Measurements from ENCODE around the gene HECTD4.

HECTD4 gene

GRCh38 chr12:112219195-112219594 lies 163.0 kb downstream of the HECTD4 start:
- Histone ChIP-seq H3K27me3 (ENCODE audit: insufficient read depth, low read length, poor library complexity, severe bottlenecking) (no peaks in the 10 kb centered on the region), H3K9me2 (replicated peaks; ENCODE audit: low read depth, low read length) (no peaks in the 10 kb centered on the region), H3K4me2 (ENCODE audit: low read depth, low read length, poor library complexity, severe bottlenecking) (no peak overlapping the region), H3K4me1 (ENCODE audit: insufficient read depth, low read length, poor library complexity, severe bottlenecking) (no peaks in the 10 kb centered on the region), H3F3A (ENCODE audit: low read depth) (no peaks in the 10 kb centered on the region), H3K36me3 (ENCODE audit: insufficient read depth, low read length) (peaks cover 19% of the 10 kb centered on the region; the same call in 1 of the 2 replicates), H4K20me1 (ENCODE audit: insufficient read depth, low read length, poor library complexity, severe bottlenecking) (no peaks in the 10 kb centered on the region), H3K79me2 (ENCODE audit: insufficient read depth, low read length) (no peaks in the 10 kb centered on the region), H3K4me3 (ENCODE audit: low read length, poor library complexity, severe bottlenecking) (no peak overlapping the region), H2AFZ (ENCODE audit: low read length) (no peak overlapping the region), H3K9ac (ENCODE audit: low read depth, low read length, poor library complexity, severe bottlenecking) (no peak overlapping the region), H3K9me3 (ENCODE audit: insufficient read depth, low read depth, low read length) (no peaks in the 10 kb centered on the region)
- TF ChIP-seq CTCF (conservative IDR thresholded peaks at IDR 0.05; ENCODE audit: low read length) (no peak), EZH2phosphoT487 (IDR thresholded peaks at IDR 0.05; ENCODE audit: borderline replicate concordance) (no peak)

- Histone ChIP-seq H3K4me2 (ENCODE audit: low read depth, low read length, poor library complexity, severe bottlenecking) (no peak overlapping the region), H4K20me1 (ENCODE audit: insufficient read depth, low read length, poor library complexity, severe bottlenecking) (no peaks in the 10 kb centered on the region), H3K36me3 (ENCODE audit: insufficient read depth, low read length) (peaks cover 19% of the 10 kb centered on the region; the same call in 1 of the 2 replicates), H3K9me2 (replicated peaks; ENCODE audit: low read depth, low read length) (no peaks in the 10 kb centered on the region), H3K27me3 (ENCODE audit: insufficient read depth, low read length, poor library complexity, severe bottlenecking) (no peaks in the 10 kb centered on the region), H2AFZ (ENCODE audit: low read length) (no peak overlapping the region), H3K9me3 (ENCODE audit: insufficient read depth, low read depth, low read length) (no peaks in the 10 kb centered on the region), H3K4me3 (ENCODE audit: low read length, poor library complexity, severe bottlenecking) (no peak overlapping the region), H3K9ac (ENCODE audit: low read depth, low read length, poor library complexity, severe bottlenecking) (no peak overlapping the region), H3K4me1 (ENCODE audit: insufficient read depth, low read length, poor library complexity, severe bottlenecking) (no peaks in the 10 kb centered on the region), H3F3A (ENCODE audit: low read depth) (no peaks in the 10 kb centered on the region), H3K79me2 (ENCODE audit: insufficient read depth, low read length) (no peaks in the 10 kb centered on the region)
- TF ChIP-seq EZH2phosphoT487 (IDR thresholded peaks at IDR 0.05; ENCODE audit: borderline replicate concordance) (no peak), CTCF (conservative IDR thresholded peaks at IDR 0.05; ENCODE audit: low read length) (no peak)
Observed at GRCh38 chr12:112218150-112218549, 164.1 kb downstream of the HECTD4 start.

GRCh38 chr12:112217647-112218046 lies 164.6 kb downstream of the HECTD4 start:
- H3K79me2 ChIP-seq (ENCODE audit: insufficient read depth, low read length), result no peaks in the 10 kb centered on the region

More at GRCh38 chr12:112217647-112218046, 164.6 kb downstream of the HECTD4 start:
- Histone ChIP-seq H3K36me3 (ENCODE audit: insufficient read depth, low read length) (peaks cover 19% of the 10 kb centered on the region; the same call in 1 of the 2 replicates), H3K9me2 (replicated peaks; ENCODE audit: low read depth, low read length) (no peaks in the 10 kb centered on the region), H3K4me1 (ENCODE audit: insufficient read depth, low read length, poor library complexity, severe bottlenecking) (no peaks in the 10 kb centered on the region), H3K9ac (ENCODE audit: low read depth, low read length, poor library complexity, severe bottlenecking) (no peak overlapping the region), H2AFZ (ENCODE audit: low read length) (no peak overlapping the region), H3K27me3 (ENCODE audit: insufficient read depth, low read length, poor library complexity, severe bottlenecking) (no peaks in the 10 kb centered on the region), H3K4me2 (ENCODE audit: low read depth, low read length, poor library complexity, severe bottlenecking) (no peak overlapping the region), H3K4me3 (ENCODE audit: low read length, poor library complexity, severe bottlenecking) (no peak overlapping the region), H3K9me3 (ENCODE audit: insufficient read depth, low read depth, low read length) (no peaks in the 10 kb centered on the region), H4K20me1 (ENCODE audit: insufficient read depth, low read length, poor library complexity, severe bottlenecking) (no peaks in the 10 kb centered on the region), H3F3A (ENCODE audit: low read depth) (no peaks in the 10 kb centered on the region)
- no peak for TF ChIP-seq EZH2phosphoT487 (IDR thresholded peaks at IDR 0.05; ENCODE audit: borderline replicate concordance)
- TF ChIP-seq CTCF (conservative IDR thresholded peaks at IDR 0.05; ENCODE audit: low read length), result no peak

Measured in Loucy (cell line).